HepG2 (cell line): ENCODE results near the gene API5. TPM values are rescaled to one million over a fixed set of nuclear protein-coding genes. Genes with fewer than 3 reads are reported as not detected.
A peak's percentile ranks its signal among the peaks of the same experiment; 100 is the strongest.

Experiments
- E2F5 ChIP-seq: sonication (generic); formaldehyde crosslinking; conservative IDR thresholded peaks from 2 replicates; pipeline ENCODE4 v1.4.0; 2020; ENCODE audit warnings: missing genetic modification reagents
- EEA1 ChIP-seq: sonication (generic); formaldehyde crosslinking; IDR thresholded peaks from 2 replicates; pipeline ENCODE4 v1.5.1; 2020; ENCODE audit warnings: mild to moderate bottlenecking, missing genetic modification reagents, borderline replicate concordance
- FIP1L1 ChIP-seq: fragments of 200-400 bp; formaldehyde crosslinking; IDR thresholded peaks from 2 replicates; pipeline ENCODE4 v1.6.1; 2018; ENCODE audit warnings: low read depth, mild to moderate bottlenecking, low read length, moderate library complexity, borderline replicate concordance; ENCODE audit not compliant: insufficient read depth
- GATAD2A ChIP-seq: IDR thresholded peaks from 2 replicates; pipeline ENCODE4 v1.6.1; 2016
- GTF2F1 ChIP-seq: fragments of 150-350 bp; IDR thresholded peaks from 2 replicates; pipeline ENCODE4 v1.6.1; 2014; ENCODE audit warnings: low read length
- IRX3 ChIP-seq: sonication (generic); formaldehyde crosslinking; IDR thresholded peaks from 2 replicates; pipeline ENCODE4 v1.8.1; 2023; ENCODE audit warnings: mild to moderate bottlenecking, low read depth, missing genetic modification reagents, borderline replicate concordance
- MIER2 ChIP-seq: IDR thresholded peaks from 2 replicates; pipeline ENCODE4 v1.6.1; 2016; ENCODE audit warnings: missing biosample characterization, missing genetic modification reagents
- MLLT10 ChIP-seq: sonication (generic); formaldehyde crosslinking; IDR thresholded peaks from 2 replicates; pipeline ENCODE4 v1.4.0; 2020; ENCODE audit warnings: missing genetic modification reagents
- MXD1 ChIP-seq: sonication (generic); formaldehyde crosslinking; IDR thresholded peaks from 2 replicates; pipeline ENCODE4 v1.4.0; 2020; ENCODE audit warnings: mild to moderate bottlenecking, missing genetic modification reagents
- POLR2G ChIP-seq: fragments of 200-400 bp; formaldehyde crosslinking; IDR thresholded peaks from 2 replicates; pipeline ENCODE4 v1.6.1; 2018; ENCODE audit warnings: mild to moderate bottlenecking, low read depth, low read length, moderate library complexity
- SAFB2 ChIP-seq: sonication (generic); formaldehyde crosslinking; IDR thresholded peaks from 2 replicates; pipeline ENCODE4 v1.5.1; 2020; ENCODE audit warnings: missing genetic modification reagents, low read depth, mild to moderate bottlenecking, borderline replicate concordance
- SIX4 ChIP-seq: sonication (generic); formaldehyde crosslinking; IDR thresholded peaks from 2 replicates; pipeline ENCODE4 v1.4.0; 2020; ENCODE audit warnings: missing genetic modification reagents
- SMYD3 ChIP-seq: sonication (generic); formaldehyde crosslinking; IDR thresholded peaks from 2 replicates; pipeline ENCODE4 v1.8.1; 2023; ENCODE audit warnings: mild to moderate bottlenecking, missing genetic modification reagents
- SOX13 ChIP-seq, 3 experiments: fragments of 450-650 bp in 1 of 3; sonication (generic) in 1 of 3; formaldehyde crosslinking in 1 of 3; IDR thresholded peaks in 2 of 3; conservative IDR thresholded peaks in 1 of 3; 2 replicates each; pipeline versions ENCODE4 v1.5.0 to v1.6.1; 2016 to 2020; ENCODE audit warnings: antibody characterized with exemption in 1 of 3, mild to moderate bottlenecking in 1 of 3, missing compliant biosample characterization in 1 of 3, missing genetic modification reagents in 1 of 3, moderate library complexity in 1 of 3
- SSRP1 ChIP-seq: IDR thresholded peaks from 2 replicates; pipeline ENCODE4 v1.6.1; 2016; ENCODE audit warnings: control low read depth
- STAT5B ChIP-seq: sonication (generic); formaldehyde crosslinking; IDR thresholded peaks from 2 replicates; pipeline ENCODE4 v1.4.0; 2020; ENCODE audit warnings: missing genetic modification reagents
- TAF1 ChIP-seq: sonication (generic); formaldehyde crosslinking; IDR thresholded peaks from 2 replicates; pipeline ENCODE4 v1.4.0; 2020; ENCODE audit warnings: missing genetic modification reagents
- TEF ChIP-seq: sonication (generic); formaldehyde crosslinking; IDR thresholded peaks from 2 replicates; pipeline ENCODE4 v1.5.0; 2020; ENCODE audit warnings: missing genetic modification reagents
- XBP1 ChIP-seq: sonication (generic); formaldehyde crosslinking; IDR thresholded peaks from 2 replicates; pipeline ENCODE4 v1.5.0; 2020; ENCODE audit warnings: missing genetic modification reagents
- ZMYM2 ChIP-seq: sonication (generic); formaldehyde crosslinking; IDR thresholded peaks from 2 replicates; pipeline ENCODE4 v1.8.0; 2022; ENCODE audit warnings: mild to moderate bottlenecking, missing genetic modification reagents
- ZNF235 ChIP-seq: sonication (generic); formaldehyde crosslinking; IDR thresholded peaks from 2 replicates; pipeline ENCODE4 v1.8.1; 2023; ENCODE audit warnings: mild to moderate bottlenecking, missing genetic modification reagents, borderline replicate concordance
- ZNF282 ChIP-seq: fragments of 450-650 bp; IDR thresholded peaks from 2 replicates; pipeline ENCODE4 v1.6.1; 2018; ENCODE audit not compliant: partially characterized antibody
- ZNF451 ChIP-seq: sonication (generic); formaldehyde crosslinking; IDR thresholded peaks from 2 replicates; pipeline ENCODE4 v1.5.0; 2020; ENCODE audit warnings: mild to moderate bottlenecking, missing genetic modification reagents
- ZNF605 ChIP-seq: sonication (generic); formaldehyde crosslinking; IDR thresholded peaks from 2 replicates; pipeline ENCODE4 v1.8.0; 2022; ENCODE audit warnings: mild to moderate bottlenecking, missing genetic modification reagents
- ZNF768 ChIP-seq: sonication (generic); formaldehyde crosslinking; IDR thresholded peaks from 2 replicates; pipeline ENCODE4 v1.4.0; 2020; ENCODE audit warnings: missing genetic modification reagents
- ZZZ3 ChIP-seq: sonication (generic); formaldehyde crosslinking; IDR thresholded peaks from 2 replicates; pipeline ENCODE4 v1.4.0; 2020; ENCODE audit warnings: missing genetic modification reagents, mild to moderate bottlenecking, borderline replicate concordance
- polyA plus RNA-seq, 8 experiments: library from polyadenylated mRNA; depleted of rRNA in 3 of 8; stranded (reverse) in 7 of 8; unstranded in 1 of 8; fragments of >200 nt; fragmentation: Illumina TruSeq in 4 of 8; extraction: Trizol in 4 of 8; gene quantifications; 2 replicates each; pipeline versions ENCODE4 v1.2.1 to v1.2.3, GENCODE V29; 2011 to 2016; ENCODE audit warnings: low read depth in 4 of 8, missing spikeins in 1 of 8, mixed read lengths in 1 of 8; ENCODE audit not compliant: insufficient read depth in 1 of 8
- total RNA-seq, 5 experiments: library from RNA; depleted of rRNA; stranded (reverse); fragments of >200 nt; fragmentation: Illumina TruSeq; extraction: Trizol; gene quantifications; 2 replicates each; pipeline ENCODE4 v1.2.3, GENCODE V29; 2016; ENCODE audit warnings: low read depth in 1 of 5
- TF ChIP-seq, protein P1 (sequence below): sonication (generic); formaldehyde crosslinking; conservative IDR thresholded peaks from 2 replicates; pipeline ENCODE4 v1.8.0; 2022; ENCODE audit warnings: mild to moderate bottlenecking, moderate library complexity, missing genetic modification reagents

API5 gene
- total and polyA plus RNA-seq, 2 of the 13 experiments (the other 11 are each of a cell fraction or from before 2014, with no cell fraction given): 21.6 to 59.0 TPM

DNA sequence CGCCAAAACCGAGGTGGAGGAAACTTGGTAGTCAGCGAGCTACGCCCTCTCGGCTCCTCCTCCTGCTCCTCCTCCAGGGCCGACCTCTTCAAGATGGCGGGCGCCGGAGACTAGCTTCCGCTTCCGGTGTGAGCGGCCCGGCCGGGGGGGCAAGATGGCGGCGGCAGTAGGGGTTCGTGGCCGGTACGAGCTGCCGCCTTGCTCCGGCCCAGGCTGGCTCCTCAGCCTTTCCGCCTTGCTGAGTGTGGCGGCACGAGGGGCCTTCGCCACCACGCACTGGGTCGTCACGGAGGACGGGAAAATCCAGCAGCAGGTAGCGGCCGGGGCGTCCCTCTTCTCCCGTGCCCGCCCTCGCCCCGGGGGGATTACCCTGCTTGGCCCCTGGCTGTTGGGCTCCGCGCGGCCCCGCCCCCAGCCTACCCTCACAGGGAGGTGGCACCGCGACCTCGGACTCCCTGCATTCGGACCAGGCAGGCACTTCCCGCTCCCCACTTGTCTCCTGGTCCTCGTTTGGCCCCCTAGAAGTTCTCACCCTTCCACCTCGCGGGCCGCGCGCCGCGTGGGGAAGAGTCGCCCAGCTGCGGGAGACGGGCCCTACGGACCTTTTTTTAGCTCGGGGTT lies 47.1 kb downstream of the API5 start, which contains the start of gene TTC17 (continued):
- TF ChIP-seq, protein P1, sequence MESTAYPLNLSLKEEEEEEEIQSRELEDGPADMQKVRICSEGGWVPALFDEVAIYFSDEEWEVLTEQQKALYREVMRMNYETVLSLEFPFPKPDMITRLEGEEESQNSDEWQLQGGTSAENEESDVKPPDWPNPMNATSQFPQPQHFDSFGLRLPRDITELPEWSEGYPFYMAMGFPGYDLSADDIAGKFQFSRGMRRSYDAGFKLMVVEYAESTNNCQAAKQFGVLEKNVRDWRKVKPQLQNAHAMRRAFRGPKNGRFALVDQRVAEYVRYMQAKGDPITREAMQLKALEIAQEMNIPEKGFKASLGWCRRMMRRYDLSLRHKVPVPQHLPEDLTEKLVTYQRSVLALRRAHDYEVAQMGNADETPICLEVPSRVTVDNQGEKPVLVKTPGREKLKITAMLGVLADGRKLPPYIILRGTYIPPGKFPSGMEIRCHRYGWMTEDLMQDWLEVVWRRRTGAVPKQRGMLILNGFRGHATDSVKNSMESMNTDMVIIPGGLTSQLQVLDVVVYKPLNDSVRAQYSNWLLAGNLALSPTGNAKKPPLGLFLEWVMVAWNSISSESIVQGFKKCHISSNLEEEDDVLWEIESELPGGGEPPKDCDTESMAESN (CRISPR knock-in tag): peak; percentile 74; the same call in 1 of the 2 replicates
- TF ChIP-seq SSRP1 (CRISPR knock-in tag): no peak
- TF ChIP-seq TAF1: peak; percentile 99
- TF ChIP-seq GATAD2A (CRISPR knock-in tag): peak; percentile 10; the same call in 1 of the 2 replicates
- peak; percentile 56; the same call in 1 of the 2 replicates for TF ChIP-seq ZNF768
- no peak; the same call in 1 of the 2 replicates for TF ChIP-seq SOX13 (IDR thresholded peaks at IDR 0.05)
- peak in 1 of 2 experiments; percentile 10; a peak in 1 of 4 replicates for TF ChIP-seq SOX13 (CRISPR knock-in tag; conservative IDR thresholded peaks at IDR 0.05 in 1 of 2, IDR thresholded peaks at IDR 0.05 in 1 of 2)
- TF ChIP-seq TEF (CRISPR knock-in tag): no peak
- TF ChIP-seq MXD1 (CRISPR knock-in tag): peak; percentile 69; the same call in 1 of the 2 replicates
- TF ChIP-seq SMYD3 (CRISPR knock-in tag): no peak
- TF ChIP-seq STAT5B (CRISPR knock-in tag): no peak
- no peak for TF ChIP-seq GTF2F1
- no peak for TF ChIP-seq MLLT10
- peak; percentile 98 for TF ChIP-seq POLR2G
- no peak for TF ChIP-seq ZNF451
- peak; percentile 86; the same call in 1 of the 2 replicates for TF ChIP-seq SAFB2 (CRISPR knock-in tag)
- TF ChIP-seq ZNF605 (CRISPR knock-in tag): no peak; the same call in none of the 2 replicates
- no peak for TF ChIP-seq ZNF282
- peak; percentile 18; the same call in 1 of the 2 replicates for TF ChIP-seq IRX3
- TF ChIP-seq SIX4 (CRISPR knock-in tag): no peak
- TF ChIP-seq ZNF235 (CRISPR knock-in tag): peak; percentile 52; the same call in 1 of the 2 replicates
- TF ChIP-seq MIER2 (CRISPR knock-in tag): no peak; the same call in 1 of the 2 replicates
- 0 out of 2 replicates have a peak, but pooled peaks have one; percentile 34 for TF ChIP-seq FIP1L1
- TF ChIP-seq E2F5: no peak
- TF ChIP-seq XBP1: no peak; the same call in 1 of the 2 replicates
- 0 out of 2 replicates have a peak, but pooled peaks have one; percentile 75 for TF ChIP-seq EEA1
- TF ChIP-seq ZZZ3 (CRISPR knock-in tag): peak; percentile 46; the same call in 1 of the 2 replicates
- no peak for TF ChIP-seq ZMYM2
